ENCODE data around the gene MEGF10. TPM values are rescaled to one million over a fixed set of nuclear protein-coding genes. Genes with fewer than 3 reads are reported as not detected.

MEGF10 gene
- total and polyA plus RNA-seq, 2 of the 8 experiments (the other 6 are each of a cell fraction or from before 2014, with no cell fraction given) = 38.2 to 53.1 TPM

GRCh38 chr5:127292030-127292735 lies 1.6 kb downstream of the MEGF10 start (continued):
- TF ChIP-seq CHD7 (IDR thresholded peaks at IDR 0.05; ENCODE audit: insufficient replicate concordance, low read length) = no peak

All from H1 (cell line).